GM12864 (cell line): ENCODE results near the gene CCNI.
"Not testable (repeated sequence)": the region's sequence is repeated elsewhere in the genome, so short reads cannot be mapped to it uniquely, and the experiment has no call there.

Experiments
- DNase-seq: peaks from one replicate; pipeline ENCODE4 v3.0.0-alpha.2; 2011; ENCODE audit warnings: low read depth
- H3K4me3 ChIP-seq: 2 replicates; pipeline ENCODE4 v1.5.1; 2011; ENCODE audit warnings: mild to moderate bottlenecking, low read depth, low read length, control low read depth
- TF ChIP-seq, protein P1 (sequence below): IDR thresholded peaks from 2 replicates; pipeline ENCODE4 v1.5.1; 2011; ENCODE audit warnings: low read depth, mild to moderate bottlenecking, moderate library complexity, low read length, control low read depth, inconsistent platforms; ENCODE audit errors: missing control alignments

CCNI gene

DNA sequence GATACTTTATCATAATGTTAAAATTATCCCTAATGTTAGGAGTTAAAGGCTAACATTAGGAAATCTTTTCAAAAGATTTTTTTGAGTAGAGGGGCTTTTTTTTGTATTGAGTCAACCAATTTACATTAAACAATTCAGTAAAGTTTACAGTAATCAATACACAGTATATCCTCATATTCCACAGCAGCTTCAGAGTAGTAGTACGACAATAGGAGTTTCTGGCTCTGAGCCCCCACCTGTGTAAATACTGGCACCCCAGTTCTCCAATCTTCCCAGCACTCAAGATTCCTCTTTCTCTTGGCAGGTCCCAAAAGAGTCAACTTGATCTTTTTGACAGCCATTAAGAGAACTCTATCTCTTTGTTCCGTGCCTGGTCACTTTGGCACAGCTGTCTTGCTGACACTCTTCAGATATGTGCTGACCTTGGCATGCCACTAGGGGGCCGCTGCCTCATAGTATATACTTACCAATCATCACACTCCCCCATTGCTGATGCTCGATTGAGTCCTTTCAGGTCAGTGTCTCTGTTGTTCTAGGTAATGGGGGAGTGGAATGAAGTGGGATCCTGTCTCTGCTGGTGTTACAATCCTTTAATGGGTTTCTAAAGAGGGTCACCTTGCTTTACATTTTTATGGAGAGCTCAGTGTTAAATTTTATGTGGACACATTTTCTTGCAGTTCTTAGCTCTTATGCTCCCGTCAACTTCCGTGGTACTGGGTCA is 19.5 kb upstream of the CCNI start:
- TF ChIP-seq, protein P1, sequence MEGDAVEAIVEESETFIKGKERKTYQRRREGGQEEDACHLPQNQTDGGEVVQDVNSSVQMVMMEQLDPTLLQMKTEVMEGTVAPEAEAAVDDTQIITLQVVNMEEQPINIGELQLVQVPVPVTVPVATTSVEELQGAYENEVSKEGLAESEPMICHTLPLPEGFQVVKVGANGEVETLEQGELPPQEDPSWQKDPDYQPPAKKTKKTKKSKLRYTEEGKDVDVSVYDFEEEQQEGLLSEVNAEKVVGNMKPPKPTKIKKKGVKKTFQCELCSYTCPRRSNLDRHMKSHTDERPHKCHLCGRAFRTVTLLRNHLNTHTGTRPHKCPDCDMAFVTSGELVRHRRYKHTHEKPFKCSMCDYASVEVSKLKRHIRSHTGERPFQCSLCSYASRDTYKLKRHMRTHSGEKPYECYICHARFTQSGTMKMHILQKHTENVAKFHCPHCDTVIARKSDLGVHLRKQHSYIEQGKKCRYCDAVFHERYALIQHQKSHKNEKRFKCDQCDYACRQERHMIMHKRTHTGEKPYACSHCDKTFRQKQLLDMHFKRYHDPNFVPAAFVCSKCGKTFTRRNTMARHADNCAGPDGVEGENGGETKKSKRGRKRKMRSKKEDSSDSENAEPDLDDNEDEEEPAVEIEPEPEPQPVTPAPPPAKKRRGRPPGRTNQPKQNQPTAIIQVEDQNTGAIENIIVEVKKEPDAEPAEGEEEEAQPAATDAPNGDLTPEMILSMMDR: peak; percentile 95
- peak; percentile 40 for DNase-seq
- no peak overlapping the region for H3K4me3 ChIP-seq

DNA sequence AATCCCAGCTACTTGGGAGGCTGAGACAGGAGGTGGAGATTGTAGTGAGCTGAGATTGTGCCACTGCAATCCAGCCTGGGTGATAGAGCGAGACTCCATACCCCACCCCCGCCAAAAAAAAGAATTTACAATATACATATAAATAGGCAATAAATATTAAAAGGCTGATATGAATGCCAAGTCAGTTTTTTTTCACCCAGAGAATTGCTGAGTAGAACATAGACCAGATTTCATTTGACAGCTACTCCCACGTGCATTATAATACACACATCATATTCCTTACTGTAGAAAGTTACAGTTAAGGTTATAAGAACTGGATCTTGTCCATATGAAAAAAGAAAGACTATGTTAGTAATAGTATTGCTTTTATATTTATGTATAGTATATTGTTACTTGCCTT is 18.7 kb upstream of the CCNI start:
- TF ChIP-seq, protein P1: no peak
- no peak overlapping the region for H3K4me3 ChIP-seq
- no peak for DNase-seq

DNA sequence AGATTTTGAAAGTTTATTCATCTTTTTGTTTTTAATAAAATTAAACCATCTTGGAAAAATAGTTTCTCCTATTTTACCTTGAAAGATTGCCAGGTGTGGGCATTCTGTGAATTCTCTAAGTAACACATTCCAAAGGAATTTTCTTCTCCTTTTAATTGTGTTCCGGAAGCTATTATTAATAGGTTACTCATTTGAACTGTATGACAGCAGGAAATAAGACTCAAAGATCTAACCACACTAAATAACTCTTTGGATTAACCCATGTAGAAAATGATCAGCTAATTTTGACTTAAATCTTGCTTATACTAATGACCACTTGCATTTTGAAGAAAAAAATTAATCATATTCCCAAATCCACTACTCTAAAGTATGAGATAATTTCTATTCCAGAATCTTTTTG is 17.6 kb upstream of the CCNI start:
- TF ChIP-seq, protein P1: no peak
- DNase-seq: no peak
- no peak overlapping the region for H3K4me3 ChIP-seq

DNA sequence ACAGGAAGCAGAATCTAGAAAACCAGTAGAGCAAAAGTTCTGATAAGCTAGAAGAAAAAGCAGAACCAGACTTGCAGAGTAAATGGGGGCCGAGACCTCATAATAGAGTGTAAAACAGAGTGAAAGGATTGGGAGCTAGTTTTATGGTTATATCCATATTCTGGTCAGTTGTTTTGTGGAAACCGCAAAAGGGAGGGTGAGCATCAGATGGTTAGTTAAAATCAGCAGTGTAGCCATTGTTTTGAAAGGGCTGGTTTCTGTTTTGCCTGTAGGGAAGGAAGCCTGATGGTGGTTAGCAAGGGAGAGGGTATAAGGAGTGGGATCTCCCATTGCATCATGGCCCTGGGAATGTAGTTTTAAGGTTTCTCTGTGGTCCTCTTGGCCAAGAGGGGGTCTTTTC is 17.2 kb upstream of the CCNI start:
- H3K4me3 ChIP-seq: no peak overlapping the region
- TF ChIP-seq, protein P1: no peak
- DNase-seq: no peak

DNA sequence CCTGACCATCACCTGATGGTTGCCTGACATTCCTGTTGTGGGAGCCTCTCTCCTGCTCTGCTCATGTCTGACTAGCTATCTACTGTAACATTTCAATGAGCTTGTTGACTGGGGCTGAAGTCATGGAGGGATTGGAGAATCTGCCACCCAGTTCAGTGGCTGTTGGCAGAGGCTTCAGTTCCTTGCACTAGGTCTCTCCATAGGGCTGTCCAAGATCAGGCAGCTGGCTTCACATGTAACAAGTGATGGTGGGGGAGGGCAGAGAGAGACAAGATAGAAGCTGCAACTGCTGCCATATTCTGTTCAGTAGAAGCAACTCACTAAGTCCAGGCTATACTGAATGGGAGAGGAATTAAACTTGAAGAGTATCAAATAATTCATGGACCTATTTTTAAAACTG is 14.1 kb upstream of the CCNI start:
- no peak overlapping the region for H3K4me3 ChIP-seq
- TF ChIP-seq, protein P1: no peak

DNA sequence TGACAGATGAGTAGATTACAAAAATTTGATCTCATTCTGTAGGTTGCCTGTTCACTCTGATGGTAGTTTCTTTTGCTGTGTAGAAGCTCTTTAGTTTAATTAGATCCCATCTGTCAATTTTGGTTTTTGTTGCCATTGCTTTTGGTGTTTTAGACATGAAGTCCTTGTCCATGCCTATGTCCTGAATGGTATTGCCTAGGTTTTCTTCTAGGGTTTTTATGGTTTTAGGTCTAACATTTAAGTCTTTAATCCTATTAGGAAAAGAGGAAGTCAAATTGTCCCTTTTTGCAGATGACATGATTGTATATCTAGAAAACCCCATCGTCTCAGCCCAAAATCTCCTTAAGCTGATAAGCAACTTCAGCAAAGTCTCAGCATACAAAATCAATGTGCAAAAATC is 11.2 kb upstream of the CCNI start:
- DNase-seq, H3K4me3 ChIP-seq: not testable (repeated sequence)

More for the DNA sequence above, 14.1 kb upstream of the CCNI start:
- no peak for DNase-seq

DNA sequence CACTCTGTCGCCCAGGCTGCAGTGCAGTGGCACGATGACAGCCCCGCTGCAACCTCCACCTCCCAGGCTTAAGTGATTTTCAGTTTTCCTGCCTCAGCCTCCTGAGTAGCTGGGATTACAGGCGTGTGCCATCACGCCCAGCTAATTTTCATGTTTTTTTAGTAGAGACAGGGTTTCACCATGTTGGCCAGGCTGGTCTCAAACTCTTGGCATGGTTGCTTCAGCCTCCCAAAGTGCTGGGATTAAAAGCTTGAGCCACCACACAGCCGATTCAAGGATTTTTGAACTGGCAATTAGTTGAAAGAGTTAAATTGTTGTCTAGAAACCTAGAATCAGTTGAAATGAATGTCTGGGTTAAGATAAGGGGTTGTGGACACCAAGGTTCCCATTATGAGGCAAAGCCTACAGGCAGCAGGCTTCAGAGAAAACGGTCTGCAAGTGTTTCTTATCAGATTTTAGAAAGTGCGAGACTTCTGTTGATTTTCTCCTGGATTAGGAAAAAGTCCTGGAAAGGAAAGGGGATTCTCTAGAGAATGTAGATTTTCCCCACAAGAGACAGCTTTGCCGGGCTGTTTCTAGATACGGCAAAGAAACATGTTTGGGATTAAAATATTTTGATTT is 8.3 kb upstream of the CCNI start:
- H3K4me3 ChIP-seq: no peak overlapping the region
- TF ChIP-seq, protein P1: no peak
- no peak for DNase-seq
